PC-3 (cell line): ENCODE measurements around the gene ARHGAP8. TPM values are rescaled to one million over a fixed set of nuclear protein-coding genes. Genes with fewer than 3 reads are reported as not detected.

Experiments used
- ATAC-seq: fragments of 200-7000 bp; cut with Tn5 transposase; 2 replicates; pipeline ENCODE4 v1.9.1; 2020; ENCODE audit warnings: mild to moderate bottlenecking, moderate library complexity
- BruUV-seq: library from RNA; stranded (reverse); fragments of 400-500 nt; replicated peaks from 2 replicates; lab custom pipeline; 2021; lab: Mats Ljungman, UMichigan
- CTCF ChIA-PET: fragments of 300-600 bp; sonication (Branson Sonifier 250); formaldehyde crosslinking; loops from one replicate; lab custom pipeline; 2022; ENCODE audit warnings: antibody characterized with exemption; lab: Charles Lee
- POLR2A ChIA-PET: fragments of 300-600 bp; sonication (Branson Sonifier 250); formaldehyde crosslinking; loops from one replicate; lab custom pipeline; 2022; ENCODE audit warnings: antibody characterized with exemption; ENCODE audit not compliant: unreplicated experiment; lab: Charles Lee
- DNase-seq: peaks from one replicate; pipeline ENCODE4 v3.0.0-alpha.2; 2015
- H2AFZ ChIP-seq: fragments of 300-600 bp; sonication (generic); 2 replicates; pipeline ENCODE4 v1.6.0; 2016; ENCODE audit warnings: antibody characterized with exemption, low read length
- H3F3A ChIP-seq: fragments of 300-600 bp; sonication (generic); one replicate; pipeline ENCODE4 v1.6.0; 2017; ENCODE audit warnings: antibody characterized with exemption, low read length, control low read depth, mild to moderate bottlenecking; ENCODE audit not compliant: unreplicated experiment
- H3K27ac ChIP-seq: fragments of 300-600 bp; sonication (generic); 2 replicates; pipeline ENCODE4 v1.5.1; 2016; ENCODE audit warnings: mild to moderate bottlenecking, low read length
- H3K27me3 ChIP-seq: fragments of 300-600 bp; sonication (generic); 2 replicates; pipeline ENCODE4 v1.6.1; 2016; ENCODE audit warnings: low read length, mixed read lengths
- H3K36me3 ChIP-seq: fragments of 300-600 bp; sonication (generic); 2 replicates; pipeline ENCODE4 v1.6.1; 2016; ENCODE audit warnings: low read depth, mixed run types, low read length, mixed read lengths
- H3K4me1 ChIP-seq: fragments of 300-600 bp; sonication (generic); 2 replicates; pipeline ENCODE4 v1.5.1; 2016; ENCODE audit warnings: low read length; ENCODE audit not compliant: insufficient read depth
- H3K4me2 ChIP-seq: fragments of 300-600 bp; sonication (generic); 2 replicates; pipeline ENCODE4 v1.6.0; 2016; ENCODE audit warnings: low read length
- H3K4me3 ChIP-seq: fragments of 300-600 bp; sonication (generic); 2 replicates; pipeline ENCODE4 v1.5.1; 2016; ENCODE audit warnings: mild to moderate bottlenecking, low read length, mixed read lengths
- H3K79me2 ChIP-seq: fragments of 300-600 bp; sonication (generic); 2 replicates; pipeline ENCODE4 v1.6.1; 2017; ENCODE audit warnings: low read length, mixed read lengths
- H3K9ac ChIP-seq: fragments of 300-600 bp; sonication (generic); 2 replicates; pipeline ENCODE4 v1.6.0; 2016; ENCODE audit warnings: mild to moderate bottlenecking, low read length
- H3K9me2 ChIP-seq: fragments of 300-600 bp; sonication (generic); replicated peaks from 2 replicates; pipeline ENCODE4 v1.6.1; 2016; ENCODE audit warnings: mixed run types, low read length, mixed read lengths
- H3K9me3 ChIP-seq: fragments of 300-600 bp; sonication (generic); 2 replicates; pipeline ENCODE4 v1.6.1; 2016; ENCODE audit warnings: low read length, mixed read lengths
- H4K20me1 ChIP-seq: fragments of 300-600 bp; sonication (generic); 2 replicates; pipeline ENCODE4 v1.6.1; 2016; ENCODE audit warnings: low read length, mixed read lengths
- CTCF ChIP-seq: fragments of 300-600 bp; sonication (generic); conservative IDR thresholded peaks from 2 replicates; pipeline ENCODE4 v1.5.1; 2017; ENCODE audit warnings: antibody characterized with exemption, low read depth, mild to moderate bottlenecking, low read length
- EZH2 ChIP-seq: fragments of 300-600 bp; sonication (generic); IDR thresholded peaks from one replicate; pipeline ENCODE4 v1.6.1; 2017; ENCODE audit warnings: antibody characterized with exemption, mild to moderate bottlenecking, low read length; ENCODE audit not compliant: unreplicated experiment
- EZH2phosphoT487 ChIP-seq: fragments of 300-600 bp; sonication (generic); IDR thresholded peaks from 2 replicates; pipeline ENCODE4 v1.6.1; 2018; ENCODE audit warnings: mild to moderate bottlenecking, antibody characterized with exemption, low read length, borderline replicate concordance
- intact Hi-C: fragments of 100-400 bp; cut with micrococcal nuclease; formaldehyde crosslinking; loops from 2 replicates; pipeline ENCODE4 v1.9.0; 2023
- total RNA-seq: library from RNA; depleted of rRNA; stranded (reverse); fragments of >200 nt; gene quantifications from 2 replicates; pipeline ENCODE4 v1.2.3, GENCODE V29; 2014

ARHGAP8 gene
- total RNA-seq, 1 experiment from 2014 or later = 30.9 TPM

GRCh38 chr22:44710474-44711240 lies 41.7 kb upstream of the ARHGAP8 start:
- H3K4me2 ChIP-seq = no peak overlapping the region
- DNase-seq = no peak
- H3K9ac ChIP-seq = no peak overlapping the region
- POLR2A ChIA-PET = no interaction called here
- no peaks in the 10 kb centered on the region for H3K27me3 ChIP-seq
- H3K27ac ChIP-seq = no peak overlapping the region
- H3K9me2 ChIP-seq = no peaks in the 10 kb centered on the region
- BruUV-seq = no TSS peak
- intact Hi-C loops = no loop called here
- H4K20me1 ChIP-seq = no peaks in the 10 kb centered on the region
- H3F3A ChIP-seq = no peaks in the 10 kb centered on the region
- H3K79me2 ChIP-seq = no peaks in the 10 kb centered on the region
- H3K4me3 ChIP-seq = no peak overlapping the region
- no peak overlapping the region for H2AFZ ChIP-seq
- H3K36me3 ChIP-seq = no peaks in the 10 kb centered on the region
- CTCF ChIA-PET = no interaction called here
- no peak for ATAC-seq
- peaks cover 9% of the 10 kb centered on the region; the same call in 1 of the 2 replicates for H3K4me1 ChIP-seq
- TF ChIP-seq EZH2phosphoT487 (no peak), EZH2 (no peak), CTCF (no peak)
- H3K9me3 ChIP-seq = no peaks in the 10 kb centered on the region

- Histone ChIP-seq H3K4me3 (no peak overlapping the region), H3K4me1 (peaks cover 9% of the 10 kb centered on the region; the same call in 1 of the 2 replicates), H4K20me1 (no peaks in the 10 kb centered on the region), H3K27ac (no peak overlapping the region), H3K27me3 (no peaks in the 10 kb centered on the region), H3K9me2 (no peaks in the 10 kb centered on the region), H3K36me3 (no peaks in the 10 kb centered on the region), H3K9ac (no peak overlapping the region), H3K4me2 (no peak overlapping the region), H2AFZ (no peak overlapping the region), H3K79me2 (no peaks in the 10 kb centered on the region), H3F3A (no peaks in the 10 kb centered on the region), H3K9me3 (no peaks in the 10 kb centered on the region)
- no peak for TF ChIP-seq EZH2phosphoT487
- TF ChIP-seq CTCF = no peak
- no peak for TF ChIP-seq EZH2
- intact Hi-C loops = no loop called here
- POLR2A ChIA-PET = no interaction called here
- no peak for ATAC-seq
- no peak for DNase-seq
- CTCF ChIA-PET = no interaction called here
- no TSS peak for BruUV-seq
Measured at GRCh38 chr22:44711241-44711560, 41.2 kb upstream of the ARHGAP8 start.
